GM21528 (cell line): ENCODE data around the gene TMEM17.

Source experiments
- ATAC-seq: cut with Tn5 transposase; IDR thresholded peaks from one replicate; pipeline ENCODE4 v1.9.1; 2021; ENCODE audit warnings: mild to moderate bottlenecking, moderate library complexity; ENCODE audit not compliant: unreplicated experiment, low FRiP score

Gene TMEM17

DNA sequence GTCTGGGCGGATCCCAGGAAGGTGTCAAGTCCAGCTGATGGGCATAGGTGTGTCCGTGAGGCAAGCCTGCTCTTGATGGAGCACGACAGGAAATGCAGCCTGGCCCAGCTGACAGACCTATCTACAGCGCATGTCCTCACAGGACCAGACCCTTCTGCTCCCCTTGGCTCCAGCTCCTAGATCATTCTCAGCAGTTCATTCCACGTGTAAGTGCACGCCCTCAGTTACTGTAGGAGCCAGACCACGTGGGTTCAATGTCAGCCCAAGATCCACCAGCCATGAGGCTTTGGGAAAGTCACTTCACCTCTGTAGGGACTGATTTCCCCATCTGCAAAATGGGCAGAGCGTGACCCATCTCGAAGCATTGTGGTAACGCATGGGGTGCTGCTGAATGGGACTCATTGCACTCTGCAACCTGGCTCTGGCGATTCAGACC, 47.8 kb downstream of the TMEM17 start:
- ATAC-seq: no peak

DNA sequence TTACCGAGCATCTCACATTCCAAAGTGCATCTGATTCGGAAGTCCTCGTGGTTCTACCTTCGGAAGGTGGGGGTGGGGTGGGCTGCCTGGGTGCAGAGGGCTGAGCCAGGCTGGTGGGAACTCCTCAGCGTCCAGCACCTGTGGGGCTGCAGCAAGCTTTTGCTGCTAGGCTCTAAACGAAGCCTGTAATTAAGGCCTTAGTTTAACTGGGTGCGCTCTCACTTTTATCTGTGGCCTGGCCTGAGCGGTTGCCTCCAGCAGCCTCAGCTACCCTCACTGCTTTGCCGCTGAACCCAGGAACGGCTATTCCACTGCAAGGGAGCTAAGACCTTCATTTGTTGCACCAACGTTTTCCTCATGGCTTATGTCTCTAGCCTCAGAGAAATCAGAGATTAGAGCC, 48.4 kb downstream of the TMEM17 start:
- no peak for ATAC-seq

DNA sequence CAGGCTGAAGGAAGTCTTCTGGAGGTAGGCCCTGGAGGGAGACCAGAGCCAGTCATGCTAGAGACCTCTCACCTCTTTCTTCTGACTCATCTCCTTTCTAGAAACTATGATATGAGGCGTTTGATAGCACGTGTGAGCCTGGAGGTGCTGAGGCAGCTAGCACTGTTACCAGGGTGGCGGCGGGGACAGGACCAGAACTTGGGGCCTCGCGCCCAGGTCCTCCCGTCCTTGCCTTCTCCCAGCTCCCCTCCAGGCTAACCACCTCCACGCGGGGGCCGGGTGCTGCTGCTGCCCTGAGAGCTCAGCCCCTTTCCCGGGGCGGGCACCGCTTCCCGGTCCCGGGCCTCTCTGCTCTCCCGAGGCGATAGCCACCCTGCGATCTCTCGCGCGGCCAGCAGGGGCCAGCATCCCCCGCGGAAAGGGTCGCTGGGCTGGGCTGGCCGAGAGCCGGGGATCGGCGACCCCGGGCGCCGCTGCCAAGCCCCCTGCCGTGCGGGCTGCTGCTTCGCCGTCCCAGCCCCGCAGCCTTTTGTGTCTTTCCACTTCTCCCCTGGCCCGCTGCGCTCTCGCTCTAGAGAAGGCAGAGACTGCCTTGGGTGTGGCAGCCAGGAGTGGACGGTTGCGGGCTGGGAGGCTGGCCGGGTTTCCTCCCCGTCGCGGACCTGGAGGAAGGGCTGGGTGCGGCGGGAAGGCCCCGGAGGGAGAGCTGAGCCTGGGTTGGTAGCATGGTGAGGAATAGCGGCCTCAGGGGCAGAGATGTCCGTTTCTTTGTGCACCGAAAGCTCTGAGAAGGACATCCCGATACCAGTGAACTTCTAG, 49.1 kb downstream of the TMEM17 start:
- peak; percentile 92 for ATAC-seq

DNA sequence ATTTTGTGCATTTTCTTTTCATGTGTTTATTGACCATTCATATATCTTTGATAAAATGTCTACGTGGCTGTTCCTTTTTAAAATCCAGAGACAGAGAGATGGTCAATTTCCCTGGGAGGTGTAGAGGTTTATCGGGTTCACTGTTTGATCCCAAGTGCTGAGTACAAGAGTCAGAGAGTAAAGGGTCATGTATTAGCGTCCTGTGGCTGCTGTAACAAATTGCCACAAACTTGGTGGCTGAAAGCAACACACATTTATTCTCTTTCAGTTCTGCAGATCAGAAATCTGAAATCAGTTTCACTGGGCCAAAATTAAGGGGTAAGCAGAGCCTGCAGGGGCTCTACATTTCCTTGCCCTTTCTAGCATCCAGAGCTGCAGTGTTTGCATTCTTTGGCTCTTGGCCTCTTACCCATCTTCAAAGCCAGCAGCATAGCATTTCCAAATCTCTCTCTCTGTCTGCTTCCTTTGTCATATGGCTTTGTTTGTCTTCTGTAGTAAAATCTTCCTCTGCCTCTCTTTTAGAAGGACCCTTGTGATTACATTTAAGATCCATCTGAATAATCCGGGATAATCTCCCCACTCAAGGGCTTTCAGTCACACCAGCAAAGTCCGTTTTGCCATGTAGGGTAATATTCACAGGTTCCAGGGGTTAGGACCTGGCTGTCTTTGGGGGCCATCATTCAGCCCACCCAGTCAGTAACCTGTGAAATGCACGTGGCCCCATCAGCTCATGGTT, 49.9 kb downstream of the TMEM17 start:
- ATAC-seq: no peak

DNA sequence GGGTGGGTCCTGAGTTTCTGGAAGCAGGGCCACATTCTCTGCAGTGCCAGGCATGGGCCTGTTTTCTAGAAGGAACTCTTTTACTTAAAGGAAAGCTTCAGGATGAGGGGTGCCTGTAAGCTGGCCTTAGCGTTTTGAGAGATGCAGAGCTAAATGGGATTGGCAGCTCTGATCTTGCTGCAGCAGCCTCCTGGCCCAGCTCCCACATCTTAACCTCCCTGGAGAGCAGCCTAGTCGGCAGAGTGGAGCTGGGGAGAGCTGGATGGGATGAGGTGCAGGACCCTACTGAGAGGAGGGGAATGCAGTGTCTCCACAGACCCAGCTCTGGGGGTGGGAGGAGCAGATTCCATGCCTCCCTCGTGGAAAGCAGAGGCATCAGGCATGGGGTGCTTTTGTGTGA, 52.0 kb downstream of the TMEM17 start:
- no peak for ATAC-seq

DNA sequence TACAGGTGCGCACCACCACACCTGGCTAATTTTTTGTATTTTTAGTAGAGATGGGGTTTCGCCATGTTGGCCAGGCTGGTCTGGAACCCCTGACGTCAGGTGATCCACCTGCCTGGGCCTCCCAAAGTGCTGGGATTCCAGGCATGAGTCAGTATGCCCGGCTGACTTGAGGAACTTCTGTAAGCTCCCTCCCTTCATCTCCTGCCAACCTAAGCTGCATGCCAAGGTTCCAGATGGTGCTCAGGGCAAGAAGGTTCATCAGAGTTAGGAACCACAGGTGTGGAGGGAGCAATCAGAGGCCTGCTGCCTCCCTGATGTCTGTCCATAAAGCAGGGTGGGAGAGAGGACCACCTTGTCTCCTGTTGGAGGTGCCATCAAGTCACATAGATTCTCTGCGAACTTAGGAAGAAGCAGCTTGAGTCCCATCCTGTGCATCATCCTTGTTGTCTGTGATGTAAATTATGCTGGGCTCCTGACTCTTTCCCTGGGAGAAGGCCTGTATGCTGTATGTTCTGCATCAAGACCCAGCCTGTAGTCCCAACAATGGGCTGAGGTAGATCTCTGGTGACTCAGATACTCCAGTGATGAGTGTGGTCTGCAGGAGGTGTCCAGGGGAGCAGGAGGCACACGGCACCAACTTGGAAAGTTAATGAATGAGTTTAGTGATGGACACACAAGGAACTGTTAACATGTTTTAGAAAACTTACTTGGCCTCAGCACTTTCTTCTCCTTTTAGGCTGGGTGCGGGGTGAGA, 53.1 kb downstream of the TMEM17 start:
- no peak for ATAC-seq

DNA sequence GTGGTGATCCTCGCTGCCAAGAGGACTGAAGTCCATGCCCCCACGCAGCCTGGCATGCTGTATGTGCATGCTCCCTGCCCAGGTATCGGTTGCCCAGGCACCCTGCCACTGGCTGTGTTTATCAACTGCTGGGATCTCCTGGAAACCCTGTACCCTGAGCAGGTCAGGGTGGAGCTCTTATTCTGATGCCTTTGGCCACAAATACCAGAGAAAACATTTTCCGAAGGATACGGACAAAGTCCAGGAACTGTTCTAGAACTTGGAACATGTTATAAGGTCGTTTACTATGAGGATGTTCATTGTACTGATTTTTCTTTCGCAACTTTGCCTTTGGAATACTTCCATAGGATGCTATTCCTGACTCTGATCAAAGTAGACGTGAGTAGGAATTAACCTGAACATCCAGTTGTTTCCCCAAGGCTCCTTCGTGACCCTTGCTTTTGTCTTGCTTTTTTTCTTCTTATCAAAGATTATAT, 55.2 kb downstream of the TMEM17 start:
- ATAC-seq: no peak
